GM13976 (cell line): ENCODE measurements around the gene ANKS1A.

ENCODE experiments used
- DNase-seq: peaks from one replicate; pipeline ENCODE4 v3.0.0; 2012; ENCODE audit warnings: low spot score
- CTCF ChIP-seq: IDR thresholded peaks from 2 replicates; pipeline ENCODE4 v1.5.1; 2012; ENCODE audit warnings: borderline replicate concordance, mild to moderate bottlenecking; ENCODE audit not compliant: insufficient read depth; ENCODE audit errors: extremely low read depth, missing control alignments, control extremely low read depth
- in situ Hi-C: fragments of 300-500 bp; cut with MboI; formaldehyde crosslinking; loops from one replicate; pipeline ENCODE4 v1.12.0; 2022; ENCODE audit warnings: low sequenced_read_pairs, mixed read lengths, inconsistent platforms; ENCODE audit not compliant: unreplicated experiment

The ANKS1A gene

GRCh38 chr6:35035481-35036030 lies 146.5 kb downstream of the ANKS1A start:
- no peak for TF ChIP-seq CTCF
- in situ Hi-C loops: no loop called here
- DNase-seq: no peak

- DNase-seq: no peak
- TF ChIP-seq CTCF: no peak
- in situ Hi-C loops: no loop called here
These were observed 147.2 kb downstream of the ANKS1A start for GRCh38 chr6:35036059-35036827.

- in situ Hi-C loops: no loop called here
- TF ChIP-seq CTCF: no peak
- no peak for DNase-seq
These were observed 148.0 kb downstream of the ANKS1A start for GRCh38 chr6:35036828-35037663.

GRCh38 chr6:35037664-35038038 lies 148.6 kb downstream of the ANKS1A start:
- TF ChIP-seq CTCF: no peak
- in situ Hi-C loops: no loop called here
- no peak for DNase-seq

- TF ChIP-seq CTCF: no peak
- in situ Hi-C loops: no loop called here
- DNase-seq: no peak
These were observed 149.0 kb downstream of the ANKS1A start for GRCh38 chr6:35038076-35038475.

GRCh38 chr6:35040398-35040797 lies 151.3 kb downstream of the ANKS1A start:
- in situ Hi-C loops: no loop called here

More at GRCh38 chr6:35040398-35040797, 151.3 kb downstream of the ANKS1A start:
- no peak for DNase-seq
- TF ChIP-seq CTCF: no peak
